ENCODE data around the gene POLG.

DNA sequence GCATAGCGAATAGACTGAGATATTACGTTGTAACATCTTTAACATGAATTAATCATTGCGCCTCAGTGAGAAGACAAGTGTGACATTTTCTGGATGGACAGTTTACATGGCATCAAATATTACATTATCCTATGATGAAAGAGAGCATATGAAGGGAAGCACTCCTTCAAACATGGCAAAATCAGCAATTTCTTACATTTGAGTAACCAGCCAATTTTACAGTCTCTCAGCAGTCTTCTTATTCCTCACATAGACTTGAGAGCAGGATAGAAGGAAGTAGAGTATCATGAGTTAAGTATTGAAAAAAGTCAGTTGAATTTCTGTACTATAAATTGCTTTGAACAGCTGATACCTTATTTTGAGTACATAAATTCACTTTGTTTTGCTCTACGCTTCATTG is 52.0 kb downstream of the POLG start:
- TF ChIP-seq NFIC (IDR thresholded peaks at IDR 0.05; ENCODE audit: borderline replicate concordance): no peak
- TF ChIP-seq, protein P1, sequence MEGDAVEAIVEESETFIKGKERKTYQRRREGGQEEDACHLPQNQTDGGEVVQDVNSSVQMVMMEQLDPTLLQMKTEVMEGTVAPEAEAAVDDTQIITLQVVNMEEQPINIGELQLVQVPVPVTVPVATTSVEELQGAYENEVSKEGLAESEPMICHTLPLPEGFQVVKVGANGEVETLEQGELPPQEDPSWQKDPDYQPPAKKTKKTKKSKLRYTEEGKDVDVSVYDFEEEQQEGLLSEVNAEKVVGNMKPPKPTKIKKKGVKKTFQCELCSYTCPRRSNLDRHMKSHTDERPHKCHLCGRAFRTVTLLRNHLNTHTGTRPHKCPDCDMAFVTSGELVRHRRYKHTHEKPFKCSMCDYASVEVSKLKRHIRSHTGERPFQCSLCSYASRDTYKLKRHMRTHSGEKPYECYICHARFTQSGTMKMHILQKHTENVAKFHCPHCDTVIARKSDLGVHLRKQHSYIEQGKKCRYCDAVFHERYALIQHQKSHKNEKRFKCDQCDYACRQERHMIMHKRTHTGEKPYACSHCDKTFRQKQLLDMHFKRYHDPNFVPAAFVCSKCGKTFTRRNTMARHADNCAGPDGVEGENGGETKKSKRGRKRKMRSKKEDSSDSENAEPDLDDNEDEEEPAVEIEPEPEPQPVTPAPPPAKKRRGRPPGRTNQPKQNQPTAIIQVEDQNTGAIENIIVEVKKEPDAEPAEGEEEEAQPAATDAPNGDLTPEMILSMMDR (IDR thresholded peaks at IDR 0.05): no peak
- TF ChIP-seq USF2 (IDR thresholded peaks at IDR 0.05; ENCODE audit: borderline replicate concordance, low read depth, low read length): no peak
- TF ChIP-seq RFX5 (IDR thresholded peaks at IDR 0.05; ENCODE audit: low read length): no peak
- no peak for TF ChIP-seq SIN3A (IDR thresholded peaks at IDR 0.05; ENCODE audit: borderline replicate concordance, low read depth, low read length)
- TF ChIP-seq RCOR1 (IDR thresholded peaks at IDR 0.05; ENCODE audit: low read length): no peak
- TF ChIP-seq, protein P2, sequence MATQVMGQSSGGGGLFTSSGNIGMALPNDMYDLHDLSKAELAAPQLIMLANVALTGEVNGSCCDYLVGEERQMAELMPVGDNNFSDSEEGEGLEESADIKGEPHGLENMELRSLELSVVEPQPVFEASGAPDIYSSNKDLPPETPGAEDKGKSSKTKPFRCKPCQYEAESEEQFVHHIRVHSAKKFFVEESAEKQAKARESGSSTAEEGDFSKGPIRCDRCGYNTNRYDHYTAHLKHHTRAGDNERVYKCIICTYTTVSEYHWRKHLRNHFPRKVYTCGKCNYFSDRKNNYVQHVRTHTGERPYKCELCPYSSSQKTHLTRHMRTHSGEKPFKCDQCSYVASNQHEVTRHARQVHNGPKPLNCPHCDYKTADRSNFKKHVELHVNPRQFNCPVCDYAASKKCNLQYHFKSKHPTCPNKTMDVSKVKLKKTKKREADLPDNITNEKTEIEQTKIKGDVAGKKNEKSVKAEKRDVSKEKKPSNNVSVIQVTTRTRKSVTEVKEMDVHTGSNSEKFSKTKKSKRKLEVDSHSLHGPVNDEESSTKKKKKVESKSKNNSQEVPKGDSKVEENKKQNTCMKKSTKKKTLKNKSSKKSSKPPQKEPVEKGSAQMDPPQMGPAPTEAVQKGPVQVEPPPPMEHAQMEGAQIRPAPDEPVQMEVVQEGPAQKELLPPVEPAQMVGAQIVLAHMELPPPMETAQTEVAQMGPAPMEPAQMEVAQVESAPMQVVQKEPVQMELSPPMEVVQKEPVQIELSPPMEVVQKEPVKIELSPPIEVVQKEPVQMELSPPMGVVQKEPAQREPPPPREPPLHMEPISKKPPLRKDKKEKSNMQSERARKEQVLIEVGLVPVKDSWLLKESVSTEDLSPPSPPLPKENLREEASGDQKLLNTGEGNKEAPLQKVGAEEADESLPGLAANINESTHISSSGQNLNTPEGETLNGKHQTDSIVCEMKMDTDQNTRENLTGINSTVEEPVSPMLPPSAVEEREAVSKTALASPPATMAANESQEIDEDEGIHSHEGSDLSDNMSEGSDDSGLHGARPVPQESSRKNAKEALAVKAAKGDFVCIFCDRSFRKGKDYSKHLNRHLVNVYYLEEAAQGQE (IDR thresholded peaks at IDR 0.05; ENCODE audit: low read depth, low read length): no peak
- no peak for TF ChIP-seq TCF12 (IDR thresholded peaks at IDR 0.05)
- TF ChIP-seq, protein P3, sequence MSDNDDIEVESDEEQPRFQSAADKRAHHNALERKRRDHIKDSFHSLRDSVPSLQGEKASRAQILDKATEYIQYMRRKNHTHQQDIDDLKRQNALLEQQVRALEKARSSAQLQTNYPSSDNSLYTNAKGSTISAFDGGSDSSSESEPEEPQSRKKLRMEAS (IDR thresholded peaks at IDR 0.05; ENCODE audit: low read depth): no peak

Measured in SK-N-SH (cell line).